ENCODE results near the gene AFDN. TPM values are rescaled to one million over a fixed set of nuclear protein-coding genes. Genes with fewer than 3 reads are reported as not detected.

Gene AFDN
- total and polyA plus RNA-seq, 9 donors: 24.4 to 266 (median 86.6) TPM

GRCh38 chr6:167954151-167954550 lies 127.4 kb downstream of the AFDN start:
- DNase-seq: no peak
- Histone ChIP-seq H3K4me1 (ENCODE audit: insufficient read depth) (no peaks in the 10 kb centered on the region), H3K4me3 (no peak overlapping the region), H3K9me3 (no peaks in the 10 kb centered on the region), H3K27ac (no peak overlapping the region), H3K27me3 (no peaks in the 10 kb centered on the region), H3K36me3 (no peaks in the 10 kb centered on the region)
- 93 to 98% (median 97%) methylated on average over 3 of the region's 3 CpGs for WGBS, 3 donors
- TF ChIP-seq, protein P1, sequence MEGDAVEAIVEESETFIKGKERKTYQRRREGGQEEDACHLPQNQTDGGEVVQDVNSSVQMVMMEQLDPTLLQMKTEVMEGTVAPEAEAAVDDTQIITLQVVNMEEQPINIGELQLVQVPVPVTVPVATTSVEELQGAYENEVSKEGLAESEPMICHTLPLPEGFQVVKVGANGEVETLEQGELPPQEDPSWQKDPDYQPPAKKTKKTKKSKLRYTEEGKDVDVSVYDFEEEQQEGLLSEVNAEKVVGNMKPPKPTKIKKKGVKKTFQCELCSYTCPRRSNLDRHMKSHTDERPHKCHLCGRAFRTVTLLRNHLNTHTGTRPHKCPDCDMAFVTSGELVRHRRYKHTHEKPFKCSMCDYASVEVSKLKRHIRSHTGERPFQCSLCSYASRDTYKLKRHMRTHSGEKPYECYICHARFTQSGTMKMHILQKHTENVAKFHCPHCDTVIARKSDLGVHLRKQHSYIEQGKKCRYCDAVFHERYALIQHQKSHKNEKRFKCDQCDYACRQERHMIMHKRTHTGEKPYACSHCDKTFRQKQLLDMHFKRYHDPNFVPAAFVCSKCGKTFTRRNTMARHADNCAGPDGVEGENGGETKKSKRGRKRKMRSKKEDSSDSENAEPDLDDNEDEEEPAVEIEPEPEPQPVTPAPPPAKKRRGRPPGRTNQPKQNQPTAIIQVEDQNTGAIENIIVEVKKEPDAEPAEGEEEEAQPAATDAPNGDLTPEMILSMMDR (IDR thresholded peaks at IDR 0.05): no peak
- TF ChIP-seq POLR2A (IDR thresholded peaks at IDR 0.05) (no peak), EP300 (IDR thresholded peaks at IDR 0.05) (no peak)
- intact Hi-C loops (cut with DNase I): no loop called here

DNA sequence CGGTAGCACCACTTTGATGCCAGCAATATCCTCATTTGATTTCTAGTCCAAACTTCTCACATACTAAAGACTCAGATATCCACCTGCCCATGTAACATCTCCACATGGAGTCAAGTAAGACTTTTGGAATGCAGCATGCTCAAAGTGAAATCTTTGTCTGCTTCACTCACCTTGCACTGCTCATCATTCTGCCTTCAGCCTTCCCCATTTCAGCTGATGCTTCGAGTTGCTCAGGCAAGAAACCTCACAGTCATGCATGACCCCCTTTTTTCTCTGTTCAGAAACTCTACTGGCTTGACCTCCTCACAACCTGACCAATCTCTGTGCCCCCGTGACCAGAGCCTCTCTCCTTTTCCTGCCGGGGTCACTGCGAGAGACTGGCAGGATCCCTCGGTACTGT lies 129.8 kb downstream of the AFDN start:
- Histone ChIP-seq H3K4me1 (ENCODE audit: insufficient read depth) (no peaks in the 10 kb centered on the region), H3K27ac (no peak overlapping the region), H3K36me3 (no peaks in the 10 kb centered on the region), H3K27me3 (no peaks in the 10 kb centered on the region), H3K9me3 (no peaks in the 10 kb centered on the region), H3K4me3 (no peak overlapping the region)
- intact Hi-C loops (cut with DNase I): no loop called here
- DNase-seq: no peak
- WGBS, 3 donors: 97 to 98% (median 98%) methylated on average over 6 of the region's 6 CpGs
- TF ChIP-seq, protein P1 (IDR thresholded peaks at IDR 0.05): no peak
- TF ChIP-seq EP300 (IDR thresholded peaks at IDR 0.05) (no peak), POLR2A (IDR thresholded peaks at IDR 0.05) (no peak)

DNA sequence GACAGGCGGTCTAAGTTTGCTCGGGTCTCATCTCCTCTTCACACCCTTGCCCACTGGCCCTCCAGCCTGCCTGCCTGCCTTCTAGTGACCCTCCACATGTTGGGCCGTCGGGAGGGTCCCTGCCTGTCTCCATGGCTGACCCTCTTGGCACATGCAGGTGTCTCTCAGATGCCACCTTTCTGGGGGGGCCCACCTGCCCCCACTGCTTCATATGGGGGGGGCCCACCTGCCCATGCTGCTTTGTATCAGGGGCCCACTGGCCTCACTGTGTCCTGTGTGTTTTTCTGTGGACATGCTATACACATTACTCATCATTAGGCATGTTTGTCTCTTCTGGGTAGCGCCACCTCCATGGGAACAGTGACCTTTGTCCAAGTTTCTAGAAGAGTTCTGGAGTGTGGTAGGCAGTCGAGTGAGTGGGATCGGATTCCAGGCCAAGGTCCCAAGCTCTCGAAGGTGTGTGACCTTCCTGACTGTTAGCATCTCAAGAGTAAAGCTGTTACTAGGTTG lies 130.3 kb downstream of the AFDN start:
- no peaks in the 10 kb centered on the region for H3K9me3 ChIP-seq
- H3K4me1 ChIP-seq (ENCODE audit: insufficient read depth): no peaks in the 10 kb centered on the region
- intact Hi-C loops (cut with DNase I): no loop called here
- H3K27me3 ChIP-seq: no peaks in the 10 kb centered on the region
- 93 to 95% (median 94%) methylated on average over 8 of the region's 8 CpGs for WGBS, 3 donors
- H3K36me3 ChIP-seq: no peaks in the 10 kb centered on the region
- H3K27ac ChIP-seq: no peak overlapping the region
- TF ChIP-seq, protein P1 (IDR thresholded peaks at IDR 0.05): no peak
- no peak for TF ChIP-seq POLR2A (IDR thresholded peaks at IDR 0.05)
- no peak for TF ChIP-seq EP300 (IDR thresholded peaks at IDR 0.05)
- H3K4me3 ChIP-seq: no peak overlapping the region
- no peak for DNase-seq

GRCh38 chr6:167957626-167958025 lies 130.9 kb downstream of the AFDN start:
- TF ChIP-seq EP300 (IDR thresholded peaks at IDR 0.05) (no peak), POLR2A (IDR thresholded peaks at IDR 0.05) (no peak)
- TF ChIP-seq, protein P1 (IDR thresholded peaks at IDR 0.05): no peak
- DNase-seq: no peak
- no peaks in the 10 kb centered on the region for H3K4me1 ChIP-seq (ENCODE audit: insufficient read depth)
- no peaks in the 10 kb centered on the region for H3K27me3 ChIP-seq
- H3K36me3 ChIP-seq: no peaks in the 10 kb centered on the region
- intact Hi-C loops (cut with DNase I): no loop called here
- no peak overlapping the region for H3K27ac ChIP-seq
- no peak overlapping the region for H3K4me3 ChIP-seq
- WGBS, 3 donors: 96 to 99% (median 98%) methylated on average over 6 of the region's 6 CpGs
- H3K9me3 ChIP-seq: no peaks in the 10 kb centered on the region
